HG03139 (cell line): ENCODE data around the gene MBLAC1.

Source experiments
- ATAC-seq: cut with Tn5 transposase; IDR thresholded peaks from one replicate; pipeline ENCODE4 v1.9.1; 2021; ENCODE audit not compliant: unreplicated experiment

Gene MBLAC1

GRCh38 chr7:100126931-100127865 is at the start of gene MBLAC1:
TSS of gene MBLAC1 (plus strand) at chr7:100126967. CDS start at chr7:100127396, 429 bp downstream.
- ATAC-seq, result peak; percentile 51

- no peak for ATAC-seq
Observed at GRCh38 chr7:100077205-100077604, 49.6 kb upstream of the MBLAC1 start.

GRCh38 chr7:100079024-100079560 is 47.7 kb upstream of the MBLAC1 start:
- ATAC-seq, result no peak

- ATAC-seq, result no peak
Observed at GRCh38 chr7:100080907-100081534, 45.7 kb upstream of the MBLAC1 start.

- peak; percentile 70 for ATAC-seq
Observed at GRCh38 chr7:100081535-100082102, 45.1 kb upstream of the MBLAC1 start, which contains the start of gene ZNF3. TSS of gene ZNF3 (minus strand) at chr7:100081723. CDS start at chr7:100077357, 4,366 bp downstream.

GRCh38 chr7:100082978-100083377 is 43.8 kb upstream of the MBLAC1 start:
- ATAC-seq, result no peak

- ATAC-seq, result no peak
Observed at GRCh38 chr7:100085515-100085914, 41.3 kb upstream of the MBLAC1 start.

GRCh38 chr7:100087055-100087750 is 39.6 kb upstream of the MBLAC1 start:
- no peak for ATAC-seq

GRCh38 chr7:100088095-100088620 is 38.6 kb upstream of the MBLAC1 start:
- no peak for ATAC-seq

- no peak for ATAC-seq
Observed at GRCh38 chr7:100088621-100089457, 37.9 kb upstream of the MBLAC1 start, which contains the start of gene COPS6. TSS of gene COPS6 (plus strand) at chr7:100088969. CDS start at chr7:100088991, 22 bp downstream.

GRCh38 chr7:100089458-100090196 is 37.1 kb upstream of the MBLAC1 start:
- no peak for ATAC-seq

- no peak for ATAC-seq
Observed at GRCh38 chr7:100090527-100091410, 36.0 kb upstream of the MBLAC1 start.

GRCh38 chr7:100091411-100092181 is 35.2 kb upstream of the MBLAC1 start:
- no peak for ATAC-seq

GRCh38 chr7:100093054-100093453 is 33.7 kb upstream of the MBLAC1 start:
- ATAC-seq, result no peak

- ATAC-seq, result no peak
Observed at GRCh38 chr7:100093498-100093897, 33.3 kb upstream of the MBLAC1 start.

GRCh38 chr7:100093925-100094486 is 32.8 kb upstream of the MBLAC1 start:
- ATAC-seq, result no peak

GRCh38 chr7:100095289-100095688 is 31.5 kb upstream of the MBLAC1 start:
- ATAC-seq, result no peak
